Measurements from ENCODE around the gene AGL.

AGL gene

GRCh38 chr1:99814373-99814900 lies 35.7 kb upstream of the AGL start:
- TF ChIP-seq CTCF (IDR thresholded peaks at IDR 0.05; ENCODE audit: extremely low read depth, insufficient read depth, missing control alignments) = no peak
- no peak for DNase-seq (ENCODE audit: low spot score)
- in situ Hi-C loops (cut with MboI; ENCODE audit: low pct_unique_long_range_greater_than_20kb, low sequenced_read_pairs, unreplicated experiment) = loop anchor here (10.0 to 25.0 kb wide), 2 partner anchors 220 to 1073 kb away; partner anchors contain the start of genes EXTL2 and SLC30A7

- TF ChIP-seq CTCF (IDR thresholded peaks at IDR 0.05; ENCODE audit: extremely low read depth, insufficient read depth, missing control alignments) = no peak
- no peak for DNase-seq (ENCODE audit: low spot score)
- in situ Hi-C loops (cut with MboI; ENCODE audit: low pct_unique_long_range_greater_than_20kb, low sequenced_read_pairs, unreplicated experiment) = loop anchor here (10.0 to 25.0 kb wide), 2 partner anchors 218 to 1071 kb away; partner anchors contain the start of genes EXTL2 and SLC30A7
Measured at GRCh38 chr1:99816656-99817055, 33.5 kb upstream of the AGL start.

- in situ Hi-C loops (cut with MboI; ENCODE audit: low pct_unique_long_range_greater_than_20kb, low sequenced_read_pairs, unreplicated experiment) = loop anchor here (10.0 to 25.0 kb wide), 2 partner anchors 217 to 1069 kb away; partner anchors contain the start of genes EXTL2 and SLC30A7
- no peak for DNase-seq (ENCODE audit: low spot score)
- no peak for TF ChIP-seq CTCF (IDR thresholded peaks at IDR 0.05; ENCODE audit: extremely low read depth, insufficient read depth, missing control alignments)
Measured at GRCh38 chr1:99818063-99818699, 32.0 kb upstream of the AGL start.

- in situ Hi-C loops (cut with MboI; ENCODE audit: low pct_unique_long_range_greater_than_20kb, low sequenced_read_pairs, unreplicated experiment) = loop anchor here (25.0 kb wide), 1 partner anchor 1067 kb away; the partner anchor contains the start of genes EXTL2 and SLC30A7
- TF ChIP-seq CTCF (IDR thresholded peaks at IDR 0.05; ENCODE audit: extremely low read depth, insufficient read depth, missing control alignments) = no peak
- DNase-seq (ENCODE audit: low spot score) = peak; percentile 34
Measured at GRCh38 chr1:99820546-99820945, 29.6 kb upstream of the AGL start.

GRCh38 chr1:99825098-99825497 lies 25.1 kb upstream of the AGL start:
- in situ Hi-C loops (cut with MboI; ENCODE audit: low pct_unique_long_range_greater_than_20kb, low sequenced_read_pairs, unreplicated experiment) = no loop called here

GRCh38 chr1:99825702-99826101 lies 24.5 kb upstream of the AGL start:
- no peak for DNase-seq (ENCODE audit: low spot score)
- no peak for TF ChIP-seq CTCF (IDR thresholded peaks at IDR 0.05; ENCODE audit: extremely low read depth, insufficient read depth, missing control alignments)
- in situ Hi-C loops (cut with MboI; ENCODE audit: low pct_unique_long_range_greater_than_20kb, low sequenced_read_pairs, unreplicated experiment) = no loop called here

More at GRCh38 chr1:99825098-99825497, 25.1 kb upstream of the AGL start:
- no peak for TF ChIP-seq CTCF (IDR thresholded peaks at IDR 0.05; ENCODE audit: extremely low read depth, insufficient read depth, missing control alignments)
- DNase-seq (ENCODE audit: low spot score) = no peak
